Measurements from ENCODE around the gene ATP8B4.

DNA sequence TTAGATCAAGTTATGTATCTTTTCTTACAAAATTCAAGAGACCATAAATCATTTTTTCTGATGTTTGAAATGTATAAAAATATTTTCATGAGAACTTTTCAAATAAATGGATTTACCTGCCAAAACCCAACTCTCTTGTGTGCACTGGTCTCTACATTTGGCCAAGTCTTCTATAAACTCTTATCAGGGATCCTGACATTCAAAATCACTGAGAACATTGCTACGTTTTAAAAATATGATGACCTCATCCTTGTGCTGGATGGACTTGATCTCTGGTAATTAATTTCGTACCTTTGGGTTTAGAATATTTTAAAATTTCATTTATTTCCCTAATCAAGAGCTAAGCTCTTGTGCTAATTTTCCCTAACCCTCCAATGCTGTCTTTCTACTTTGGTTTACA is 127.4 kb downstream of the ATP8B4 start:
- TF ChIP-seq TCF12 (IDR thresholded peaks at IDR 0.05) (no peak), YY1 (IDR thresholded peaks at IDR 0.05; ENCODE audit: low read depth) (no peak), CTCF (IDR thresholded peaks at IDR 0.05) (no peak), EZH2phosphoT487 (IDR thresholded peaks at IDR 0.05; ENCODE audit: borderline replicate concordance, low read depth) (no peak), EP300 (IDR thresholded peaks at IDR 0.05; ENCODE audit: borderline replicate concordance in 1 of 2, low read depth in 1 of 2, low read length in 1 of 2) (no peak), SIN3A (IDR thresholded peaks at IDR 0.05; ENCODE audit: borderline replicate concordance, low read depth, low read length) (no peak), REST (IDR thresholded peaks at IDR 0.05; ENCODE audit: low read depth, low read length) (no peak), USF2 (IDR thresholded peaks at IDR 0.05; ENCODE audit: borderline replicate concordance, low read depth, low read length) (no peak), SMC3 (IDR thresholded peaks at IDR 0.05; ENCODE audit: low read depth, low read length) (no peak), MAX (IDR thresholded peaks at IDR 0.05; ENCODE audit: low read depth) (no peak), GATA2 (CRISPR knock-in tag; IDR thresholded peaks at IDR 0.05) (no peak), RCOR1 (IDR thresholded peaks at IDR 0.05; ENCODE audit: low read length) (no peak)

All from SK-N-SH (cell line).